ENCODE results near the gene HOXA7.

DNA sequence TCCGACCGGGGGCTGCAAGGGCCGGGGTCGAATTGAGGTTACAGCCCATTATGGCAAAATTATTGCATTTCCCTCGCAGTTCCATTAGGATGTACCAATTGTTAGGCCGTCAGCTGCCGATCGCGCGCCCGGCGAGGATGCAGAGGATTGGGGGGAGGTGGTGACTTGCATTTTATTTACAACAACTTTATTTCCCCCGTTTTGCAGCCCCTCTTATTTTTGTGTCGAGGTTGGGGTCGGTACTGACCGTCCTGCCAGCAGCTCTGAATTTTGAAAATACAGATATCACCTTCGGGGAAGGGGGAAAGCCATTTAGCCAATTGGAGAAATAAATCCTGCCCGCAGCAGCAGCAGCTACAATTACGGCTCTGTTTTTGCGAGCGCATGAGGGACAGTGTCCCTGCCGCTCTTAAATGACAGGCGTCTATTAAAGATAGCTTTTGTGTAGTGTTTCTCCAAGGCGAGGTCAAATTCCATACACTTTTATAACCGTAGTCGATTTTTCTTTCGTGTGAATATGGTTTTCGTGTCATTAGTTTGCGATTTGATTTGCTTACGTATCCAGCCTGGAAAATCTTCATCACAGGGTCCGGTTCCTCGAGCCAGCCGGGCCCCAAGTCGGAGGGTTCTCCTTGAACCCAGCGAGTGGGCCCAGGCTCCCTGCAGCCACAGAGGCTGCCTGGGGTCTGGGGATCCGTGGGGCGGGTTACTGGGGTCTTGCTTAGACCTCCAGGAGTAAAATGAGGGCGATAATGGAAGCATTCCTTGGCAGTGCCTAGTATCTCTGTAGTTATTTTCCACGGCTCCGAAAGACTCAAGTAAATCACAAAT lies 12.3 kb downstream of the HOXA7 start:
- no peak for TF ChIP-seq POLR2A (IDR thresholded peaks at IDR 0.05)
- TF ChIP-seq, protein P1, sequence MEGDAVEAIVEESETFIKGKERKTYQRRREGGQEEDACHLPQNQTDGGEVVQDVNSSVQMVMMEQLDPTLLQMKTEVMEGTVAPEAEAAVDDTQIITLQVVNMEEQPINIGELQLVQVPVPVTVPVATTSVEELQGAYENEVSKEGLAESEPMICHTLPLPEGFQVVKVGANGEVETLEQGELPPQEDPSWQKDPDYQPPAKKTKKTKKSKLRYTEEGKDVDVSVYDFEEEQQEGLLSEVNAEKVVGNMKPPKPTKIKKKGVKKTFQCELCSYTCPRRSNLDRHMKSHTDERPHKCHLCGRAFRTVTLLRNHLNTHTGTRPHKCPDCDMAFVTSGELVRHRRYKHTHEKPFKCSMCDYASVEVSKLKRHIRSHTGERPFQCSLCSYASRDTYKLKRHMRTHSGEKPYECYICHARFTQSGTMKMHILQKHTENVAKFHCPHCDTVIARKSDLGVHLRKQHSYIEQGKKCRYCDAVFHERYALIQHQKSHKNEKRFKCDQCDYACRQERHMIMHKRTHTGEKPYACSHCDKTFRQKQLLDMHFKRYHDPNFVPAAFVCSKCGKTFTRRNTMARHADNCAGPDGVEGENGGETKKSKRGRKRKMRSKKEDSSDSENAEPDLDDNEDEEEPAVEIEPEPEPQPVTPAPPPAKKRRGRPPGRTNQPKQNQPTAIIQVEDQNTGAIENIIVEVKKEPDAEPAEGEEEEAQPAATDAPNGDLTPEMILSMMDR (IDR thresholded peaks at IDR 0.05) = no peak
